ENCODE results near the gene FRAS1.
"Not testable (repeated sequence)": the region's sequence is repeated elsewhere in the genome, so short reads cannot be mapped to it uniquely, and the experiment has no call there.

Gene FRAS1

DNA sequence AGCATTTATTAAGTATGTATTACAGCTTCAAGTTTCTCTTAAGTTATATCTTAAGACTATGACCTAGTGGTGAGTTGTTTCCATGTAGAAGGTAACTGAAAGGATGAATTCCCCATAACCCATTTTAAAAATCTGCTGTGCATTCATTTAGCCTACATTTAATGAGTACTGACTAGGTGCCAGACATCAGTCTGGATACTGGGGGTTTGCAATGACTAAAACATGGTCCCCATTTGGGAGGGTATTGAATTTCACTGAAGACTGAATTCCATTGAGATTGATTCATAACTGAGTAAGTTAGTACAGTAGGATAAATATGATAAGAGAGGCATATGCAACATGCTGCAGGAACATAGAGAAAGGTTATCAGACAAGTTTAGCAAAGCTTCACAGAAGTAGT lies 241.5 kb downstream of the FRAS1 start:
- no peak for DNase-seq (ENCODE audit: low spot score)
- no peak for TF ChIP-seq CTCF (IDR thresholded peaks at IDR 0.05; ENCODE audit: borderline replicate concordance, control extremely low read depth, extremely low read depth, insufficient read depth, missing control alignments)
- in situ Hi-C loops (cut with MboI; ENCODE audit: low sequenced_read_pairs, unreplicated experiment), result no loop called here

DNA sequence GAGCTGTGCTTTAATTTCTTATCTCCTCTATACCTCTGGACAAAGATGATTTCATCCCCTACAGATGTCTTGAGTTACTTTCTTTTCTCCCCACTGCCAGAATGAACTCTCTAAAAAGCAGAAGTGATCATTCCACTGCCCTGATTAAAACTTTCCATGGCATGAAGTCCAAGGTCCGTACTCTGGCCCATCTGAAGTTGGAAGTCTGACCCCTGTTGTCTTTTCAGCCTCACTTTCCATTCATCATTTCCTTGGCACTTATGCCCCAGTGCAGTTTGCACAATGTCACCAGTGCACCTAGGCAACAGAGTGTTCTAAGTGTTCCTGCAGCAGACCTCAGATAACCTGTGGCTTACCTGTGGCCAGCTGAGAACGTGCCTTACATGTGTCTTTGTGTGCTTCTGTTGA lies 242.4 kb downstream of the FRAS1 start:
- no peak for TF ChIP-seq CTCF (IDR thresholded peaks at IDR 0.05; ENCODE audit: borderline replicate concordance, control extremely low read depth, extremely low read depth, insufficient read depth, missing control alignments)
- in situ Hi-C loops (cut with MboI; ENCODE audit: low sequenced_read_pairs, unreplicated experiment), result no loop called here

GRCh38 chr4:78307263-78307662 lies 250.1 kb downstream of the FRAS1 start:
- DNase-seq (ENCODE audit: low spot score); in situ Hi-C loops (cut with MboI; ENCODE audit: low sequenced_read_pairs, unreplicated experiment): not testable (repeated sequence)

More for the DNA sequence above, 242.4 kb downstream of the FRAS1 start:
- no peak for DNase-seq (ENCODE audit: low spot score)

- TF ChIP-seq CTCF (IDR thresholded peaks at IDR 0.05; ENCODE audit: borderline replicate concordance, control extremely low read depth, extremely low read depth, insufficient read depth, missing control alignments), result no peak
- no peak for DNase-seq (ENCODE audit: low spot score)
- in situ Hi-C loops (cut with MboI; ENCODE audit: low sequenced_read_pairs, unreplicated experiment), result no loop called here
These were observed 251.4 kb downstream of the FRAS1 start for GRCh38 chr4:78308517-78308916.

- no peak for TF ChIP-seq CTCF (IDR thresholded peaks at IDR 0.05; ENCODE audit: borderline replicate concordance, control extremely low read depth, extremely low read depth, insufficient read depth, missing control alignments)
- no peak for DNase-seq (ENCODE audit: low spot score)
- in situ Hi-C loops (cut with MboI; ENCODE audit: low sequenced_read_pairs, unreplicated experiment), result no loop called here
These were observed 252.2 kb downstream of the FRAS1 start for GRCh38 chr4:78309352-78309751.

DNA sequence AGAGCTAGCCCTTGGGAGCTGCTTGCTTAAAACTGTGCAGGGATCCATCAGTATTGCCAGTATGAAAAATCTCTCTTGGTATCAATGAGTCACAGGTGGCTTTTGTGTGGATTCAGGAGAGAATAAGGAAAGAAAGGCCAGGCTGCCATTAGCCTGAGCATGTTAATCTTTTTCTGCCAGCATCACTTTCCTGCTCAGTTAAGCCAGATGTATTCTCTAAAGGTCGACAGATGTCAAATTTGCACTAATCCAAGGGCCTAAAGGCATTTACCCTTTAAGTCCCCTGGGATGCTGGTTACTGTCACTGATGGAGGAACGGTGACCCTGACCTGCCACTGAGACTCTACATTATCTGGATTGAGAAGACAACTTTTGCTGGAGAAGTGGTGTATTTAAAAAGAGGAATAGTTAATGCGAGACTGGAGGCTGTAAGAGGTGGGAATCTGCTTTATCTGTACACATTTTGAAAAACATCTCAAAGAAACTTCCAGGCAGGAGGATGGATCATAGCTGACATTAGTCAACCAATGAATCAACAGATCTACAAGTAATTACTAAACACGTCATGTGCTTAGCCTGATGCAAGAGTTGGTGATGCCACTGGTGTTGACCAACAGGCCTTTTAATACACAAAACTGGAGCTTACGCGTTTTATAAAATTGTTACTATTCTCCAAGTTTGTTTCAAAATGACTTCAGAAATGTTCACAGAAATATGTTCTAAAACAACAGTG lies 253.1 kb downstream of the FRAS1 start:
- in situ Hi-C loops (cut with MboI; ENCODE audit: low sequenced_read_pairs, unreplicated experiment), result no loop called here
- no peak for DNase-seq (ENCODE audit: low spot score)
- no peak for TF ChIP-seq CTCF (IDR thresholded peaks at IDR 0.05; ENCODE audit: borderline replicate concordance, control extremely low read depth, extremely low read depth, insufficient read depth, missing control alignments)

DNA sequence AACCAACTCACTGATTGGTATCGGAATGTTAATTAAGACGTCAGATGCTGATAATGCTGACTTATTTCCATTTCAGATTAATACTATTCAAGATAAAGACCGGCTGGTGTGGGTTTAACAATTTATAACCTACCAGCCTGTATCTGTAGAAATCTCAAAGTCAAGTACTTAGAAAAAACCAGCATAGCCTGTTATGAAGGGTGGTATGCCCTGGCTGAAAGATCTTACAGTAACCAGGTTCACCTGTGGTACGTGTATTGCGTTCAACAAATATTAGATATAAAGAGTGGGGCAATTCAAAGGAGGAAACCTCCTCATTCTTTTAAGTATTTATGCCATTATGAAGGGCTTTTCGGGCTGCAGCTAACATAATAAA lies 253.6 kb downstream of the FRAS1 start:
- no peak for DNase-seq (ENCODE audit: low spot score)
- TF ChIP-seq CTCF (IDR thresholded peaks at IDR 0.05; ENCODE audit: borderline replicate concordance, control extremely low read depth, extremely low read depth, insufficient read depth, missing control alignments), result no peak
- in situ Hi-C loops (cut with MboI; ENCODE audit: low sequenced_read_pairs, unreplicated experiment), result no loop called here

Data from GM13976 (cell line).